Colonic mucosa (tissue), 4 donors: ENCODE data around the gene XPO6. TPM values are rescaled to one million over a fixed set of nuclear protein-coding genes. Genes with fewer than 3 reads are reported as not detected.

Experiments used
- DNase-seq: peaks from one replicate; pipeline ENCODE4 v3.0.0-alpha.2; 2020
- H3K27ac ChIP-seq: fragments of 200-600 bp; one replicate; pipeline ENCODE4 v1.8.0; 2021
- H3K27me3 ChIP-seq: fragments of 200-600 bp; one replicate; pipeline ENCODE4 v1.8.0; 2021
- H3K36me3 ChIP-seq: fragments of 200-600 bp; one replicate; pipeline ENCODE4 v1.8.0; 2021
- H3K4me1 ChIP-seq: fragments of 200-600 bp; one replicate; pipeline ENCODE4 v1.8.0; 2021; ENCODE audit warnings: mild to moderate bottlenecking
- H3K4me3 ChIP-seq: fragments of 200-600 bp; one replicate; pipeline ENCODE4 v1.8.0; 2021
- H3K9ac ChIP-seq, 2 donors: one replicate each; pipeline ENCODE4 v1.7.0; 2013; ENCODE audit warnings: control low read depth in 2 of 2, low read depth in 2 of 2, low read length in 2 of 2
- H3K9me3 ChIP-seq: fragments of 200-600 bp; one replicate; pipeline ENCODE4 v1.8.0; 2021
- intact Hi-C: fragments of 100-400 bp; cut with DNase I; formaldehyde crosslinking; loops from one replicate; pipeline ENCODE4 v1.14.1; 2022
- total RNA-seq, 2 donors: library from RNA; stranded (reverse); fragmentation: NEBNext Ultra II Directional in 1 of 2; extraction: Animal tissue kit (Norgen Biotek cat#: 25700) in 1 of 2; gene quantifications; one replicate each; pipeline ENCODE4 v1.2.1, GENCODE V29; 2021
- TF ChIP-seq, protein P1 (sequence below): fragments of 200-600 bp; IDR thresholded peaks from one replicate; pipeline ENCODE4 v1.8.0; 2022; ENCODE audit warnings: antibody characterized with exemption, mild to moderate bottlenecking
- donor health status: healthy.
- donor health status: DM: no; HTN: no; CAD: no.
- donor health status: DM: no; HTN: no; CAD: no.

Gene XPO6
- total RNA-seq, 2 donors from 2014 or later = 77.0 to 144 TPM

DNA sequence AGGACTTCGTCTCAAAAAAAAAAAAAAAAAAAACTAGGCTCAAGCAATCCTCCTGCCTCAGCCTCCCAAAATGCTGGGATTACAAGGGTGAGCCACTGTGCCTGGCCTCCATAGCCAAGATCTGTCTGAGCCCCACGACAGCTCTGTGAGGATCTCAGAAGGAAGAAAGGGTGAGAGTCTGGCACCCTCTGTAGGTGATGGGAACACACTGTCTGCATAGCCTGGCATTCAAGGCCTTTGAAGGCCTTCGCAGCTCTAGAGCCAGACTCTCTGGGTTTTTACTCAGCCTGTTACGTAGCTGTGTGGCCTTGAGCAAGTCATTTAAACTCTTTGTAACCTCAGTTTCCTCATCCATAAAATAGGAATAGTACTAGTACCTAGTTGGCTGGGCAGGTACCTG is 6.3 kb upstream of the XPO6 start:
- H3K27ac ChIP-seq = no peak overlapping the region
- no peak overlapping the region for H3K4me3 ChIP-seq
- H3K9ac ChIP-seq = no peak overlapping the region
- H3K36me3 ChIP-seq = no peaks in the 10 kb centered on the region
- no peaks in the 10 kb centered on the region for H3K27me3 ChIP-seq
- TF ChIP-seq, protein P1, sequence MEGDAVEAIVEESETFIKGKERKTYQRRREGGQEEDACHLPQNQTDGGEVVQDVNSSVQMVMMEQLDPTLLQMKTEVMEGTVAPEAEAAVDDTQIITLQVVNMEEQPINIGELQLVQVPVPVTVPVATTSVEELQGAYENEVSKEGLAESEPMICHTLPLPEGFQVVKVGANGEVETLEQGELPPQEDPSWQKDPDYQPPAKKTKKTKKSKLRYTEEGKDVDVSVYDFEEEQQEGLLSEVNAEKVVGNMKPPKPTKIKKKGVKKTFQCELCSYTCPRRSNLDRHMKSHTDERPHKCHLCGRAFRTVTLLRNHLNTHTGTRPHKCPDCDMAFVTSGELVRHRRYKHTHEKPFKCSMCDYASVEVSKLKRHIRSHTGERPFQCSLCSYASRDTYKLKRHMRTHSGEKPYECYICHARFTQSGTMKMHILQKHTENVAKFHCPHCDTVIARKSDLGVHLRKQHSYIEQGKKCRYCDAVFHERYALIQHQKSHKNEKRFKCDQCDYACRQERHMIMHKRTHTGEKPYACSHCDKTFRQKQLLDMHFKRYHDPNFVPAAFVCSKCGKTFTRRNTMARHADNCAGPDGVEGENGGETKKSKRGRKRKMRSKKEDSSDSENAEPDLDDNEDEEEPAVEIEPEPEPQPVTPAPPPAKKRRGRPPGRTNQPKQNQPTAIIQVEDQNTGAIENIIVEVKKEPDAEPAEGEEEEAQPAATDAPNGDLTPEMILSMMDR = peak; percentile 38
- intact Hi-C loops = loop anchor here (5.0 kb wide), 1 partner anchor 246 kb away; no protein-coding TSS in a partner anchor
- no peaks in the 10 kb centered on the region for H3K4me1 ChIP-seq
- no peaks in the 10 kb centered on the region for H3K9me3 ChIP-seq
- peak; percentile 35 for DNase-seq

DNA sequence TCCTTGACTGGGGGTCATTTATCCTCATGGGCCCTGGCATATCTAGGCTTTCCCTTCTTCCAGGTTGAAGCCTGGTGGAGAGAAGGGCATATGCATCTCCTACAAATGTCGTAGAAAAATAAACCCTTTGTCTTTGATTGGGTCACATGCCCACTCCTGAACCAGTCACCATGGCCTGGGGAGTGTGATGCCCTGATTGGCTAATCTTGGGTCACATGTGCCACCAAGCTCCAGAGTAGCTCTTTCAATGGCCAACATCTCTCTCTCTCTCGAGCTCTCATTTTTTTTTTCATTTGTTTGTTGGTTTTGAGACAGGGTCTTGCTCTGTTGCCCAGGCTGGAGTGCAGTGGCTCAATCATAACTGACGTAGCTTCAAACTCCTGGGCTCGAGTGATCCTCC is 5.6 kb upstream of the XPO6 start:
- no peaks in the 10 kb centered on the region for H3K4me1 ChIP-seq
- H3K9ac ChIP-seq = no peak overlapping the region
- H3K27me3 ChIP-seq = no peaks in the 10 kb centered on the region
- no peak for DNase-seq
- H3K36me3 ChIP-seq = no peaks in the 10 kb centered on the region
- TF ChIP-seq, protein P1 = no peak
- no peaks in the 10 kb centered on the region for H3K9me3 ChIP-seq
- intact Hi-C loops = loop anchor here (5.0 kb wide), 1 partner anchor 245 kb away; no protein-coding TSS in a partner anchor
- H3K27ac ChIP-seq = no peak overlapping the region
- H3K4me3 ChIP-seq = no peak overlapping the region

DNA sequence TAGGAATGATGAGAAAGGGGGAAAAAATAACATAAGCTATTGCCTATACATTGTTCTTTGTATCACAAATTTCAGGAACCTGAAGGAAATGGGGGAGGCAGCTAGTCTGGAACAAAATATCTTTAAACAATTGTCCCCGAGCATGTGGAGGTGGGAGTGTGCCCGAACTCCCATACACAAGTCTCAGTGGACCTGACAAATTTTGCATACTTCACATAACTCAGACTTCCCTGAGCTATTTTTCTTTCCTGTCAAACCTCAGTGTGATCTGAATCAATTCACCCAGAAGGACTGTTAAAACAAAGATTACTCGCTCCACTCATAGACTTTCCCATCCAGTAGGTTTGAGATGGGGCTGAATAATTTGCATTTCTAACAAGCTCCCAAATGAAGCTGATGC is 1.6 kb upstream of the XPO6 start:
- Histone ChIP-seq H3K4me1 (no peaks in the 10 kb centered on the region), H3K9me3 (no peaks in the 10 kb centered on the region), H3K27me3 (no peaks in the 10 kb centered on the region), H3K36me3 (no peaks in the 10 kb centered on the region), H3K9ac (no peak overlapping the region), H3K27ac (no peak overlapping the region), H3K4me3 (no peak overlapping the region)
- intact Hi-C loops = no loop called here
- no peak for DNase-seq
- TF ChIP-seq, protein P1 = no peak

DNA sequence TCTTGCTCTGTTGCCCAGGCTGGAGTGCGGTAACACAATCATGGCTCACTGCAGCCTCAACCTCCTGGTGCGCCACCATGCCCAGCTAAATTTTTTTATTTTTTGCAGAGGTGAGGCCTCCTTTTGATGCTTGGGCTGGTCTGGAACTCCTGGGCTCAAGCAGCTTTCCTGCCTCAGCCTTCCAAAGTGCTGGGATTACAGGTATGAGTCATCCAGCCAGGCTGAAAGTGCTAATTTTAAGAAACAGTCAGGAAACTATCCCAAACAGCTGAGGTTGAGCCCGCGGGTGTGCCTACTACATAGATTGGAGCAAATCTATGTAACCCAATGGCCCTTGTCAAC is 738 bp upstream of the XPO6 start:
- Histone ChIP-seq H3K4me1 (no peaks in the 10 kb centered on the region), H3K4me3 (peak overlapping the region; percentile 78), H3K36me3 (no peaks in the 10 kb centered on the region), H3K27me3 (no peaks in the 10 kb centered on the region), H3K27ac (no peak overlapping the region), H3K9me3 (no peaks in the 10 kb centered on the region), H3K9ac (no peak overlapping the region)
- DNase-seq = no peak
- intact Hi-C loops = no loop called here
- TF ChIP-seq, protein P1 = no peak

DNA sequence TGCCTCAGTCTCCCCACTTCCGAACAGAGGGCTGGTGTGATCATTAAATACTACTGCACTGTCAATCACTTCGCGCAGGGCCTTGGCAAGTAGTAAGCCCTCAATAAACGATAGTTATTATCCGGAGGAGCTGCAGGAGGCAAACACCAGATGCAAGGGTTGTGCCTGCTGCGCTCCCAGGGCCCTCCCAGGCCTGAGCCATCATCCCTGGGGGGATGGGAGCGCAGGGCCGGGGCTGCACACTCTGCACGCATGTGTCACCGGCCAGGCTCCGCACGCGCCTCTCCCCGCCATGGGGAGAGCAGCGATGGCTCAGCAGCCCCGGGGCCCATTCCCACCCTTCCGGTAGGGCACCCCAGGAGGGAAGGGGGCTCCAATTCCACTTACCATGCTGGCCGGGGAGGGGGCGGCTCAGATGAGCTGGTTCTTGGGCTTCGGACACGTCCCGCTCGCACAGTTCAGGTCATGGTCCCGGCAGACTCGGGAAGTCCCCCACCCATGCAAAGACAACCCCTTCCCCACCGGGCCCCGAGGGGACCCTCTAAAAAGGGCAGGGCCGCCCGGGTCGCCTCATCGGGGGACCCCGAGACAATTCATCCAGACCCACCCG is 681 bp downstream of the XPO6 start:
- H3K36me3 ChIP-seq = no peaks in the 10 kb centered on the region
- no peaks in the 10 kb centered on the region for H3K9me3 ChIP-seq
- peak overlapping the region; percentile 78 for H3K4me3 ChIP-seq
- no peaks in the 10 kb centered on the region for H3K27me3 ChIP-seq
- H3K27ac ChIP-seq = peak overlapping the region; percentile 85
- TF ChIP-seq, protein P1 = no peak
- peak; percentile 80 for DNase-seq
- peak overlapping the region; percentile 84 to 88 for H3K9ac ChIP-seq
- intact Hi-C loops = no loop called here
- H3K4me1 ChIP-seq = no peaks in the 10 kb centered on the region
